Activated naive CD4-positive, alpha-beta T cell treated with Interleukin-2 at 50 U/mL for 16 hours (primary cell): ENCODE results near the gene MYCBP2.
A peak's percentile ranks its signal among the peaks of the same experiment; 100 is the strongest.
"Not testable (repeated sequence)": the region's sequence is repeated elsewhere in the genome, so short reads cannot be mapped to it uniquely, and the experiment has no call there.

Experiments
- DNase-seq: peaks from one replicate; pipeline ENCODE4 v3.0.0-alpha.2; 2020

MYCBP2 gene

DNA sequence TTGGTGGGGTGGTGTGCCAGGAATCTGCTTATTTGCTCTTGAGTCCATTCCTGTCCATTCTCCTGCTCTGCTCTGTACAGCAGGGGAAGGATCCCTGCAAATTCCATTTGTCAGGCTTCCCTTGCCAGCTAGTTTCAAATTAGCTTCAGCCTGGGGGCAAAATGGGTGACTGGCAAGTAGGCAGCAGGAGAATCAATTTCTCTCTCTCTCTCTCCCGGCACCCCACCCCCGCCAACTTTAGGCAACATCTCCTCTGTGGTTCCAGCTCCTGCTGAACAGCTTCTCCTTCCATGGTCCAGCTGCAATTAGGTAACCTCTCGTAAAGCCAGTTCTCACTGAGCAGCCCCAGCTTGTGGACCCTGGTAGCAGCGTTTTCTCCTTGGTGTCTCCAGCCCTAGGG, 6.7 kb upstream of the MYCBP2 start:
- no peak for DNase-seq

DNA sequence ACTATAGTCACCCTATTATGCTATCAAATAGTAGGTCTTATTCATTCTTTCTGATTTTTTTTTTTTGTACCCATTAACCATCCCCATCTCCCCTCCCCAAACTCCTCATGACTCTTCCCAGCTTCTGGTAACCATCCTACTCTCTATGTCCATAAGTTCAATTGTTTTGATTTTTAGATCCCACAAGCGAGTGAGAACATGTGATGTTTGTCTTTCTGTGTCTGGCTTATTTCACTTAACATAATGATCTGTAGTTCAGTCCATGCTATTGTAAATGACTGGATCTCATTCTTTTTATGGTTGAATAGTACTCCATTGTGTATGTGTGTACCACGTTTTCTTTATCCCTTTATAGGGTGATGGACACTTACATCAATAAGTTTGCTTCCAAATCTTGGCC, 4.5 kb upstream of the MYCBP2 start:
- DNase-seq, result no peak

DNA sequence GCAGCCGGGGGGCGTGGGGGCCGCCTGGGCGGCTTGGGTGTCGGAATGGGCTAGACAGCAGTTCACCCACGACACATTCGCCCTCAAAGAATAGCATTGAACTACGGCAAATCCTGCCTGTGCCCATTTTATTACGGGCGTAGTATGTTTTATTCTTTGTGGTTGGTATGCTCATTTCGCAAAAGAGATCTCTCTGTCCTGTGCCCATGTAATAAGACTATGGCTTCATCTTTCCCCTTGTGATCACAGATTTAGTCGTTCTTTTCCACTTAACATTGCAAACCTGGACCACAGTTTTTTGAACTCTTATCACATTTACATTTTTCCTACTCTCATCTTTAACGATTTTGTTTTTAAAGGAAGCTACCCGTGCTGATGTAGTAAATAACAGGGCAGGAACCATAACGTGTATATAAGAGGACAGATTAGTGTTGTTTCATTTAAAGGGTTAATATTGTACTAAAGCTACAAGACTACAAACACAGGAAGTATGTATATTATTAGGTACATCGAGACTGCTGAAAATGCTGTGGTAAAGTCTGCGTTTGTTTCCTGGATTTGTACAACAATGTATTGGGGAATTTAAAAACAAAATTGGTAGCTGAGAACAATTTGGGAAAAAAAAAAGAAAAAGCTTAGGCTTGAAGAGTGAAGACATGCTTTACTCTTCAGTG, 3.2 kb upstream of the MYCBP2 start:
- DNase-seq, result no peak

DNA sequence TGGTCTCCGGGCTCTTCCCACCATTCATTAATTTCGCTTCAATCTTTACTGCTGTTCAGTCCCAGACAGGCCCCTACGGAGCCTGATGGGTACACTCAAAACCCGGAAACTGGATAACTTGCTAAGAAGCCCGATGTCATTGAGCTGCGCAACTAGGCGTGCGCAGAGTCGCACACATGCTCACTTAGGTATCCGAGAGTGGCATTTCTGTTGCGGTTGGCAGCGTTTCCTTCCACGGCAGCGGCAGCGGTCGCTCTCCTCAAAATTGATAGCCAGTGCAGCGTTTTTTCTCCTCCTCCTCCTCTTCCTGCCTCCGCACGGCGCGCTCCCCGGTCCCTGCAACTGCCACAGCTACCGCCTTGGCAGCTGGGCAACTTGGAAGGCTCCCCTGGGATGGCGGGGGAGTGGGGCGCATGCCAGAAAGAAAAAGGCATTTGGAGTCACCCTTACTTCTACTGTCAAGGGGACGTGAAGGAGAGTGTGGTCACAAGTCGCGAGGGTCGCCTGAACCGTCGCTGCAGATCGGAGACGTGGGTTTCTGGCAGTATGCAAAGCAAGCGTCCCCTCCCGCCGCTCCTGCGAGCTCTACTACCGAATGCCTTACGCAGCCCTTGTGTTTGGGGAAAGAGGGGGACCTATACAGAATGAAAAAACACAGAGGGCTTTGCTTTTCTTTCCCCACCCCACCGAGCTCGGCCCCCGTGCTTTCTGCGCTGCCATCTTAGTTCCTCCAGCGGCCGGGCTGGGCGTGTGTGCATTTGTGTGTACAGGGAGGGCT, 2.4 kb upstream of the MYCBP2 start:
- DNase-seq, result peak; percentile 90

- DNase-seq, result no peak
These were observed 1.9 kb upstream of the MYCBP2 start for GRCh38 chr13:77328819-77329132.

GRCh38 chr13:77325371-77325980, 1.4 kb downstream of the MYCBP2 start:
- no peak for DNase-seq

DNA sequence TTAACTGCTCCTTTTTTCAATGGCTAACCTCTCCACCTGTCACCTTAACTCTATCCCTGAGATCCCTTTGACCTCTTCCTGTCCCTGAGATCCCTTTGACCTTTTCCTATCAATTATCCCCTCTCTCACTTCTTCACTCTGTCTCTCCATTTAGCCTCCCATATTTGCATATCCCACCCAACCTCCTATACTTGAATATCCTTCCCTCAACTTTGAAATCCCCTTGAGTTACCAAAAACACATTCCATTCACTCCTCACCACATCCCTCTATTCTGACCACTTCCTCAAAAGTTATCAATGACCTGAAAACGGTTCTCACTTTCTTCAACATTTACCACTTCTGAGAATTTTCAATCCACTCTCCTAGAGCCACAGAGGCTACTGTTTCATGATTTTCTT, 3.0 kb downstream of the MYCBP2 start:
- DNase-seq, result no peak

DNA sequence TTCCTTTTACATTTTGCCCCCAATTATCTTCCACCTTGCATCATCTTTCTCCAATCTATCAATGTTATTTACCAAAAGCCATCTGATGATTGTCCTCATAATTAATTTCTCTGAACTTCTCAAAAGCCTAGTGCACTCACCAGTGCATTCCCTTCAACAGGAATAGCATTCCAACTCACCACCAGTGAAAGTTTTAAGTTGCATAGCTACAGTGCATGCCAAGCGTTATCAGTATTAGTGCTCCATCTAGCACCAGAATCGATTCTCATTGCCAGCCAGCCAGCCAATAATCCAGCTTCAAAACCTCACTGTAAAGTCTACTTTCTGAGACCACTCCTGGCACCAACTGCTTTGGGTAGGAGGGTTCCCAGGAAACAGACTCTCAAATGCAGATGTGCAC, 7.4 kb downstream of the MYCBP2 start:
- DNase-seq, result no peak

- no peak for DNase-seq
These were observed 8.2 kb downstream of the MYCBP2 start for GRCh38 chr13:77318741-77319140.

DNA sequence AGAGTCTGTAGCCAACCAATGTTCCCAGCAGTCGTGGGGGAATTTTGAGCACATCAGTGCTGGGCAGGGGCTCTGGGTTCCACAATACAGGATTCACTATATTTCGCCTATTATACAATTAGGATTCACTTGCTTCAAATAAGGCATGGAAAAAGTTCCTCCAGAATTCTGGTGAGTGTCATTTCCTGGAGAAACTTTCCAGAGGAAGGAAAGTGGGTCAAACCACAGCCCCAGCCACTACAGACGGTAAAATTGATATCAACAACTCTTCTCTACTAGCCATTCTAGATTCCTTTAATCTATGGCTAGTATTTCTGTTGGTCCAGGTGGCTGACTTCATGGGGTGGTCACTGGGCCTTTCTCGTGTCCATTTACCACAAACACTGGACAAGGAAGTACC, 10.5 kb downstream of the MYCBP2 start:
- DNase-seq, result no peak

DNA sequence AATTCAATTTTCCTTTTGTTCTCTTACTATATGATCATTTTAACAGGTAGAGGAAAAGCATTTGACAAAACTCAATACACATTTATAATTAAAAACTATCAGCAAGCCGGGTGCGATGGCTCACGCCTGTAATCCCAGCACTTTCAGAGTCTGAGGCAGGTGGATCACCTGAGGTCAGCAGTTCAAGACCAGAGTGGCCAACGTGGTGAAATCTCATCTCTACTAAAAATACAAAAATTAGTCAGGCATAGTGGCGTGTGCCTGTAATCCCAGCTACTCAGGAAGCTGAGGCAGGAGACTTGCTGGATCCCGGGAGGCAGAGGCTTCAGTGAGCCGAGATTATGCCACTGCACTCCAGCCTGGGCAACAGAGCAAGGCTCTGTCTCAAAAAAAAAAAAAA, 11.4 kb downstream of the MYCBP2 start:
- not testable (repeated sequence) for DNase-seq

DNA sequence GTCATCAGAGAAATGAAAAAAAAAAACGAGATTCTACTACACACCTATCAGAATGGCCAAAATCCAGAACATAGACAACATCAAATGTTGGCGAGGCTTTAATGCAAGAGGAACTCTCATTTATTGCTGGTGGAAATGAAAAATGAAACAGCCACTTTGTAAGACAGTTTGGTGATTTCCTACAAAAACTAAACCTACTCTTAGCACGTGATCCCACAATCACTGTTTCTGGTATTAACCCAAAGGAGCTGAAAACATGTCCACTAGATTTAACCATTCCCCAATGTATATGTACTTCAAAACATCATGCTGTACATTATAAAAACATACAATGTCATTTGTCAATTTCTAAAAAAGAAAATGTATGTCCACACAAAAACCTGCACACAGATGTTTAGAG, 13.0 kb downstream of the MYCBP2 start:
- no peak for DNase-seq

GRCh38 chr13:77312311-77312710, 14.6 kb downstream of the MYCBP2 start:
- DNase-seq, result no peak

DNA sequence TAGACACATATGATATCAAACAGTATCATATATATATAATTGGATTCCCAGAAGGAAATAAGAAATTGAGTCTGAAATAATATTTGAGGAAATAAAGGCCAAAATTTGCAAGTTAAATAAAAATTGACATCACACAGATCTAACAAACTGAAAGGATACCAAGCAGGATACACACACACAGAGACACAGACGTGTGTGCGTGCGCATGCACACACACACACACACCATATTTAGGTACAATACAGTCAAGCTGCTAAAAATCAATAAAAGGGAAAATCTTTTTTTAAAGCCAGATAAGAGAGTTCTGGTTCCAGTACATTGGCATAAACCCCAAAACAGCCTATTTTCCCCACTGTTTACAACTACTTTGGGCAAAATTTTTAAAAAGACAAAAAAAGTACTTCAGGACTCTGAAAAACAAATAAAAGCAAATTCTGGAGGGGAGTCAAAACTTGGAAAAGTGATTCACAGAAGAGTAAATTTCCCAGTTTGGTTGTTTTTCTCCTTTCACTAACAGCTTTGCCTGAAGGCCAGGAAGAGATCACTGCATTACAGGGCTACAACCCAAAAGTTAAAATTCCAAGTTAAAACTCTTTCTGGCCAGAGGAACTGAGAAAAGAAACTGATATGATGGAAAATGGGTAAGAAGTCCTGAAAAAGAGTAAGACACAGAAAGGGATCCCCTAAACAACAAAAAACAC, 16.2 kb downstream of the MYCBP2 start:
- DNase-seq, result no peak

DNA sequence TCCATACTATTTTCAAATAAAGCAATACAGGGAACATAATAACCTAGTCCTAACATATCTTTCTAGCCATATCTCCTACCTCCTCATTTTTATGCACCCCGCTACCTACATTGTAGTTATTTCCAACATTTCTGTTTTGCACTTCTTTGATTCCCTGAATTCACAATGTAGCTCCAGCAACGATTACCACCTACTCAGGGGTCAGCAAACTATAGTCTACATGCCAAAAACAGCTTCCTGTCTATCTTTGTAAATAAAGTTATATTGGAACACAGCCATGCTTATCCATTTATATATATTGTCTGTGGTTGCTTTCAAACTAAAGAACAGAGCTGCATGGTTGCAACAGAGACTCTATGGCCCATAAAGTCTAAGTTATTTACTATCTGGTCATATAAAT, 16.7 kb downstream of the MYCBP2 start:
- no peak for DNase-seq

DNA sequence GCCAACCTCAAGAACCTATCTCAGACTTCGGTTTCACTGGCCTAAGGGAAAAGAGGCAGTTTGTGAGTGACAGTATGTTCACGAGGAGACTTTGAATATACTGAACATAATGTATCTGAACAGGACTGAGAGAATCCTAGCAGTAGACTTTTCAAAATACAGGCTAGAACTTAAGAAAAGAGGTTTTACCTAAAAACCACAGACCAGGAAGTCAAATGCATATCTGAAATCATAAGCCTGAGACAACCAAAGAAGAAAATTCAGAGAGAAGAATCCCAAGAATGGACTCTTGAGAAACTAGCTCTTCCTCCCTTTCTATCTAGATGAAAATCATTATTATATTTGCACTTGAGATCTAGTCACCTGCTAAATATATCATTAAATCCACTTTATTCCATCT, 17.6 kb downstream of the MYCBP2 start:
- DNase-seq, result no peak

DNA sequence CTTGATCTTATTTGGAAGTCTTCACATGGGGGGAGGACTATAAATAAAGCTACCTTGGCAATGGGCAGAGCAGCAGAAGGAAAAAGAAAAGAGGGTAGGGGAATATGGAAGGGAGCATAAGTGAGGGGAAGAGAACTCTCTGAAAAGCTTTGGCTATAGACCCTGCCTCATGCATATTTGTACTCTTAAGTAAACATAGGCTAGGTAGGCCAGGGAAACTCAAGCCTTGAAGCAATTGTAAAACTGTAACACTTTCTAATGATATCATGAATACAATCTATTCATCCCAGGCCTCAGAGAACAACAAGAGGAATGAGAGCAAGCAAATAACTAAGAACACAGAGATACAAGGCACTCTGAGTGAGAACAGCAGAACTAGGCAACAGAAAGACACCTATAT, 20.4 kb downstream of the MYCBP2 start:
- no peak for DNase-seq

DNA sequence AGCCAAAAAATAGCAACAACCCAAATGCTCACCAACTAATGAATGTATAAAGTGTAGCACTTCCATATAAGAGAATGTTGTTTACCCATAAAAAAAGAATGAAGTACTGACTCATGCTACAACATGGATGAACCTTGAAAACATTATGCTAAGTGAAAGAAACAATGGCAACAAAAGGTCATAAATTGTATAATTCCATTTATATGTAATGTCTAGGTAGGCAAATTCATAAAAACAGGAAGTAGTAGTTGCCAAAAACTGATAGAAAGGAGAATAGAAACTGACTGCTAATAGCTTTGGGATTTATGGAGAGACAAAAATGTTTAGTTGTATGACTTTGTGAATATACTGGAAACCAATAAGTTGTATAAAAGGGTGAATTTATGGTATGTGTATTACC, 21.6 kb downstream of the MYCBP2 start:
- no peak for DNase-seq

- DNase-seq, result no peak
These were observed 26.5 kb downstream of the MYCBP2 start for GRCh38 chr13:77300176-77301037.

DNA sequence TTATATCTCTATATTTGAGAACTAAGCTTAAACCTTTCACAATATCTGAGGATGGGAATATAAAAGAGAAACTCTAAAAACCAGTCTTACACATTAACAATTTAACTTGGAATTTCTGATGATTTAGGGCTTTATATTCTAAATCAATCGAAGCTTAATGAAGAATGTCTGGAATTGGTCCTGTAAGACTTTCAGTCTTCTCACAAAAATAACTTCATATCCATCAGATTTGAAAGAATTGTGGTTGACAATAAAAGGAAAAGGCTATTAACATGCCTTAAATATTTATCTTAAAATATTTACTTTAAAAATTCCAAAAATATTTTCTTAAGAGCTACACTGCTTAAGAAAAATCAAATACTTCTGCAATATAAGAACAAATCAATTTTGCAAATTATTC, 27.3 kb downstream of the MYCBP2 start:
- no peak for DNase-seq

DNA sequence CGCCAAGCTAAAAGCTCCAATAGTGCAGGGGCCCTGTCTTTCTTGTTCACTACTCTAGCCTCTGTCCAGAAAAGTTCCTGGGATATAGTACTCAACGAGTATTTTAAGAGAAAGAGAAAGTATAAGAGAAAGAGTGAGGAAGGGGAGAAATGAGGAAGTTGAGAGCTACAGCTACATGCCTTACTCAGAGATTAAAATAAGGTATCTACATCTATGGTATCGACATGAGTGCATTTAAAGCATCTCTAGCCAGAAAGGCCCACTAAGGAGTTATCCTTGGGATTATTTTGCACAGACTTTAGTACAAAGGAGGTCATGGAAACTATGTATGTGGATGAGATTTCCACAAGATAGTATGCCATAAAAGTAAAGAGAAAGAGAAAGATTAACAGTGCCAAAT, 28.5 kb downstream of the MYCBP2 start:
- DNase-seq, result no peak

DNA sequence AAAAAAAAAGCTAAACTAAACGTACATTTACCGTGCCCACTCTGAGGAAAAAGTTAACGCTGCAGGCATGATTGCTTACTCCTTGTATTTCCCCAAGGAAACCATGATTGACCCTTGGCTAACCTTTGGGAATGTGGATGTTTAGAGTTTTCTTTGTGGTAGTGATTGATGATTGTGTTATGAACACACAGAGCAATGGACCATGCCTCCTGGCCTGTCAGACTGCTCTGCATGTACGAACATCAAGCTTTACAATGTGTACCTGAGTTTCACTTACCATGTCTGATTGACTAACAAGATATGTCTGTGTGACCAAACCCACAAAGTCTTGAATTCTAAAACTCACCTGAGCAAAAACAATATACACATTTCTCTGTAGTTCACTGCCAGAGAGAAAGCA, 35.1 kb downstream of the MYCBP2 start:
- no peak for DNase-seq

GRCh38 chr13:77290342-77290741, 36.6 kb downstream of the MYCBP2 start:
- DNase-seq, result no peak
